ENCODE measurements around the gene EIF4H. TPM values are rescaled to one million over a fixed set of nuclear protein-coding genes. Genes with fewer than 3 reads are reported as not detected.

Gene EIF4H
- total and polyA plus RNA-seq, 4 donors: 125 to 250 (median 223) TPM

GRCh38 chr7:74185016-74185415 lies 10.9 kb downstream of the EIF4H start:
- H3K27me3 ChIP-seq (ENCODE audit: control insufficient read depth in 3 of 3, insufficient read depth in 3 of 3, low read length in 2 of 3): no peaks in the 10 kb centered on the region
- H3K27ac ChIP-seq (ENCODE audit: low read depth in 1 of 2, low read length in 1 of 2): no peak overlapping the region
- no peak for ATAC-seq (ENCODE audit: insufficient read depth, low FRiP score)
- H3K9ac ChIP-seq (ENCODE audit: insufficient read depth in 1 of 2, low read length in 2 of 2): no peak overlapping the region
- H3K4me1 ChIP-seq (ENCODE audit: control insufficient read depth in 5 of 5, insufficient read depth in 5 of 5, low read length in 5 of 5): peaks cover 9 to 49% (median 12%) of the 10 kb centered on the region in 5 donors
- H3K9me3 ChIP-seq (ENCODE audit: control insufficient read depth in 4 of 4, insufficient read depth in 3 of 4, low read length in 3 of 4): no peaks in the 10 kb centered on the region
- peaks cover 17 to 26% (median 21%) of the 10 kb centered on the region in 4 donors for H3K36me3 ChIP-seq (ENCODE audit: control insufficient read depth in 4 of 4, insufficient read depth in 4 of 4, low read length in 4 of 4)
- WGBS, 2 donors: 87 to 88% methylated on average over 6 of the region's 6 CpGs
- DNase-seq: no peak
- no peak overlapping the region for H3K4me3 ChIP-seq
- TF ChIP-seq CTCF (IDR thresholded peaks at IDR 0.05; ENCODE audit: control extremely low read depth, extremely low read depth): no peak

GRCh38 chr7:74185636-74186035 lies 11.5 kb downstream of the EIF4H start:
- H3K9ac ChIP-seq (ENCODE audit: insufficient read depth in 1 of 2, low read length in 2 of 2): no peak overlapping the region
- H3K4me1 ChIP-seq (ENCODE audit: control insufficient read depth in 5 of 5, insufficient read depth in 5 of 5, low read length in 5 of 5): peaks cover 9 to 43% (median 12%) of the 10 kb centered on the region in 5 donors
- ATAC-seq (ENCODE audit: insufficient read depth, low FRiP score) (no peak), DNase-seq (peak in 2 of 3 donors; percentile 31 to 44)
- no peak overlapping the region for H3K27ac ChIP-seq (ENCODE audit: low read depth in 1 of 2, low read length in 1 of 2)
- 4 to 10% methylated on average over 5 of the region's 5 CpGs for WGBS, 2 donors
- H3K36me3 ChIP-seq (ENCODE audit: control insufficient read depth in 4 of 4, insufficient read depth in 4 of 4, low read length in 4 of 4): peaks cover 23 to 32% (median 27%) of the 10 kb centered on the region in 4 donors
- H3K9me3 ChIP-seq (ENCODE audit: control insufficient read depth in 4 of 4, insufficient read depth in 3 of 4, low read length in 3 of 4): no peaks in the 10 kb centered on the region
- TF ChIP-seq CTCF (IDR thresholded peaks at IDR 0.05; ENCODE audit: control extremely low read depth, extremely low read depth): no peak
- no peaks in the 10 kb centered on the region for H3K27me3 ChIP-seq (ENCODE audit: control insufficient read depth in 3 of 3, insufficient read depth in 3 of 3, low read length in 2 of 3)
- no peak overlapping the region for H3K4me3 ChIP-seq

GRCh38 chr7:74187915-74188675 lies 13.9 kb downstream of the EIF4H start:
- Histone ChIP-seq H3K36me3 (ENCODE audit: control insufficient read depth in 4 of 4, insufficient read depth in 4 of 4, low read length in 4 of 4) (peaks cover 33 to 41% (median 35%) of the 10 kb centered on the region in 4 donors), H3K9ac (ENCODE audit: insufficient read depth in 1 of 2, low read length in 2 of 2) (no peak overlapping the region), H3K9me3 (ENCODE audit: control insufficient read depth in 4 of 4, insufficient read depth in 3 of 4, low read length in 3 of 4) (no peaks in the 10 kb centered on the region), H3K4me3 (no peak overlapping the region), H3K27me3 (ENCODE audit: control insufficient read depth in 3 of 3, insufficient read depth in 3 of 3, low read length in 2 of 3) (no peaks in the 10 kb centered on the region), H3K27ac (ENCODE audit: low read depth in 1 of 2, low read length in 1 of 2) (peak overlapping the region in 1 of 2 donors; percentile 59), H3K4me1 (ENCODE audit: control insufficient read depth in 5 of 5, insufficient read depth in 5 of 5, low read length in 5 of 5) (peaks cover 9 to 27% (median 12%) of the 10 kb centered on the region in 5 donors)
- ATAC-seq (ENCODE audit: insufficient read depth, low FRiP score) (no peak), DNase-seq (no peak)
- WGBS, 2 donors: 53 to 82% methylated on average over 11 of the region's 11 CpGs
- no peak for TF ChIP-seq CTCF (IDR thresholded peaks at IDR 0.05; ENCODE audit: control extremely low read depth, extremely low read depth)
